GM23338 (cell line): Measurements from ENCODE around the gene AP4B1. TPM values are rescaled to one million over a fixed set of nuclear protein-coding genes. Genes with fewer than 3 reads are reported as not detected.

ENCODE experiments used
- ATAC-seq: fragments of 200-7000 bp; cut with Tn5 transposase; 3 replicates; pipeline ENCODE4 v1.9.1; 2020
- DNase-seq: peaks from one replicate; pipeline ENCODE4 v3.0.0-alpha.2; 2015; ENCODE audit warnings: low spot score
- H2AFZ ChIP-seq: fragments of 200-600 bp; sonication (generic); 2 replicates; pipeline ENCODE4 v1.8.0; 2016; ENCODE audit warnings: antibody characterized with exemption, mild to moderate bottlenecking, moderate library complexity
- H3F3A ChIP-seq: fragments of 200-600 bp; sonication (generic); replicated peaks from 2 replicates; pipeline ENCODE4 v1.8.0; 2017; ENCODE audit warnings: antibody characterized with exemption, mixed run types, low read depth
- H3K27ac ChIP-seq: fragments of 200-600 bp; sonication (generic); 2 replicates; pipeline ENCODE4 v1.6.1; 2016; ENCODE audit warnings: low read depth
- H3K27me3 ChIP-seq: fragments of 200-600 bp; sonication (generic); 2 replicates; pipeline ENCODE4 v1.8.0; 2016; ENCODE audit warnings: mild to moderate bottlenecking, mixed run types, moderate library complexity; ENCODE audit not compliant: insufficient read depth
- H3K36me3 ChIP-seq: fragments of 200-600 bp; sonication (generic); 2 replicates; pipeline ENCODE4 v1.8.0; 2016; ENCODE audit warnings: mild to moderate bottlenecking; ENCODE audit not compliant: insufficient read depth
- H3K4me1 ChIP-seq: fragments of 200-600 bp; sonication (generic); 2 replicates; pipeline ENCODE4 v1.8.0; 2016; ENCODE audit warnings: mild to moderate bottlenecking, moderate library complexity; ENCODE audit not compliant: insufficient read depth
- H3K4me2 ChIP-seq: fragments of 200-600 bp; sonication (generic); 2 replicates; pipeline ENCODE4 v1.7.1; 2017; ENCODE audit warnings: mixed run types
- H3K4me3 ChIP-seq: fragments of 200-600 bp; sonication (generic); 2 replicates; pipeline ENCODE4 v1.6.1; 2016; ENCODE audit warnings: mixed run types
- H3K79me2 ChIP-seq: fragments of 200-600 bp; sonication (generic); replicated peaks from 2 replicates; pipeline ENCODE4 v1.8.0; 2017; ENCODE audit warnings: mild to moderate bottlenecking; ENCODE audit not compliant: insufficient read depth
- H3K9me2 ChIP-seq: fragments of 200-600 bp; sonication (generic); 2 replicates; pipeline ENCODE4 v1.8.0; 2017; ENCODE audit not compliant: insufficient read depth
- H4K20me1 ChIP-seq: fragments of 200-600 bp; sonication (generic); replicated peaks from 2 replicates; pipeline ENCODE4 v1.8.0; 2017; ENCODE audit warnings: mild to moderate bottlenecking; ENCODE audit not compliant: insufficient read depth
- H3K27ac Mint-ChIP-seq: 2 replicates; pipeline ENCODE4 v1.8.0; 2020; ENCODE audit warnings: inconsistent platforms, mild to moderate bottlenecking, moderate library complexity, mixed read lengths
- H3K27me3 Mint-ChIP-seq: 3 replicates; pipeline ENCODE4 v1.8.0; 2022; ENCODE audit warnings: low read depth, mild to moderate bottlenecking, moderate library complexity, mixed read lengths, inconsistent platforms; ENCODE audit not compliant: insufficient read depth, poor library complexity
- H3K36me3 Mint-ChIP-seq: 3 replicates; pipeline ENCODE4 v1.8.0; 2021; ENCODE audit warnings: low read depth, mild to moderate bottlenecking, inconsistent platforms, moderate library complexity, mixed read lengths
- H3K4me1 Mint-ChIP-seq: 3 replicates; pipeline ENCODE4 v1.8.0; 2020; ENCODE audit warnings: mild to moderate bottlenecking, inconsistent platforms, mixed read lengths
- H3K4me3 Mint-ChIP-seq: 3 replicates; pipeline ENCODE4 v1.8.0; 2021; ENCODE audit warnings: moderate library complexity, mild to moderate bottlenecking, inconsistent platforms, mixed read lengths
- H3K9me3 Mint-ChIP-seq: 3 replicates; pipeline ENCODE4 v1.8.0; 2020; ENCODE audit warnings: moderate library complexity, mild to moderate bottlenecking, inconsistent platforms, mixed read lengths
- CREB1 ChIP-seq: fragments of 250-450 bp; sonication (Bioruptor Pico); IDR thresholded peaks from 2 replicates; pipeline ENCODE4 v1.5.0; 2020; ENCODE audit warnings: low read depth, mild to moderate bottlenecking, moderate library complexity
- EZH2 ChIP-seq: fragments of 200-600 bp; sonication (generic); IDR thresholded peaks from one replicate; pipeline ENCODE4 v1.8.0; 2017; ENCODE audit warnings: antibody characterized with exemption, mild to moderate bottlenecking, low read depth; ENCODE audit not compliant: unreplicated experiment
- EZH2phosphoT487 ChIP-seq: fragments of 200-600 bp; sonication (generic); IDR thresholded peaks from one replicate; pipeline ENCODE4 v1.8.1; 2018; ENCODE audit warnings: antibody characterized with exemption; ENCODE audit not compliant: unreplicated experiment
- NANOG ChIP-seq: IDR thresholded peaks from 2 replicates; pipeline ENCODE4 v1.6.1; 2016; ENCODE audit warnings: antibody characterized with exemption, borderline replicate concordance
- POLR2AphosphoS5 ChIP-seq: IDR thresholded peaks from 2 replicates; pipeline ENCODE4 v1.6.1; 2016; ENCODE audit warnings: antibody characterized with exemption, low read depth
- STAT1 ChIP-seq: IDR thresholded peaks from one replicate; pipeline ENCODE4 v1.6.1; 2016; ENCODE audit warnings: antibody characterized with exemption; ENCODE audit not compliant: unreplicated experiment
- ZNF114 ChIP-seq: fragments of 250-450 bp; sonication (Bioruptor Pico); IDR thresholded peaks from 2 replicates; pipeline ENCODE4 v1.5.0; 2020; ENCODE audit warnings: mild to moderate bottlenecking, moderate library complexity
- ZNF331 ChIP-seq: fragments of 250-450 bp; sonication (Bioruptor Pico); IDR thresholded peaks from 2 replicates; pipeline ENCODE4 v1.5.0; 2020; ENCODE audit warnings: low read depth, mild to moderate bottlenecking, moderate library complexity
- polyA plus RNA-seq: library from polyadenylated mRNA; unstranded; fragments of >200 nt; fragmentation: Nextera tagmentation; extraction: Ambion mirVana; gene quantifications from 2 replicates; pipeline ENCODE4 v1.2.1, GENCODE V29; 2016
- total RNA-seq: library from RNA; depleted of rRNA; stranded (reverse); fragments of >200 nt; shearing (Covaris generic); gene quantifications from 2 replicates; pipeline ENCODE4 v1.2.3, GENCODE V29; 2014
- TF ChIP-seq, protein P1 (sequence below): IDR thresholded peaks from 2 replicates; pipeline ENCODE4 v1.6.1; 2016; ENCODE audit warnings: antibody characterized with exemption
- TF ChIP-seq, protein P2 (sequence below), 2 experiments: fragments of 200-600 bp in 1 of 2; sonication (generic) in 1 of 2; conservative IDR thresholded peaks; 2 replicates each; pipeline versions ENCODE4 v1.5.1 to v1.6.1; 2016 to 2017; ENCODE audit warnings: antibody characterized with exemption in 2 of 2, low read depth in 2 of 2, mild to moderate bottlenecking in 2 of 2, moderate library complexity in 1 of 2
- TF ChIP-seq, protein P3 (sequence below): fragments of 250-450 bp; sonication (Bioruptor Pico); IDR thresholded peaks from 2 replicates; pipeline ENCODE4 v1.5.0; 2020; ENCODE audit warnings: mild to moderate bottlenecking, moderate library complexity
- TF ChIP-seq, protein P4 (sequence below): IDR thresholded peaks from one replicate; pipeline ENCODE4 v1.6.1; 2018; ENCODE audit warnings: antibody characterized with exemption; ENCODE audit not compliant: unreplicated experiment

AP4B1 gene
- total and polyA plus RNA-seq, 2 experiments from 2014 or later, result 7.5 to 13.4 TPM

DNA sequence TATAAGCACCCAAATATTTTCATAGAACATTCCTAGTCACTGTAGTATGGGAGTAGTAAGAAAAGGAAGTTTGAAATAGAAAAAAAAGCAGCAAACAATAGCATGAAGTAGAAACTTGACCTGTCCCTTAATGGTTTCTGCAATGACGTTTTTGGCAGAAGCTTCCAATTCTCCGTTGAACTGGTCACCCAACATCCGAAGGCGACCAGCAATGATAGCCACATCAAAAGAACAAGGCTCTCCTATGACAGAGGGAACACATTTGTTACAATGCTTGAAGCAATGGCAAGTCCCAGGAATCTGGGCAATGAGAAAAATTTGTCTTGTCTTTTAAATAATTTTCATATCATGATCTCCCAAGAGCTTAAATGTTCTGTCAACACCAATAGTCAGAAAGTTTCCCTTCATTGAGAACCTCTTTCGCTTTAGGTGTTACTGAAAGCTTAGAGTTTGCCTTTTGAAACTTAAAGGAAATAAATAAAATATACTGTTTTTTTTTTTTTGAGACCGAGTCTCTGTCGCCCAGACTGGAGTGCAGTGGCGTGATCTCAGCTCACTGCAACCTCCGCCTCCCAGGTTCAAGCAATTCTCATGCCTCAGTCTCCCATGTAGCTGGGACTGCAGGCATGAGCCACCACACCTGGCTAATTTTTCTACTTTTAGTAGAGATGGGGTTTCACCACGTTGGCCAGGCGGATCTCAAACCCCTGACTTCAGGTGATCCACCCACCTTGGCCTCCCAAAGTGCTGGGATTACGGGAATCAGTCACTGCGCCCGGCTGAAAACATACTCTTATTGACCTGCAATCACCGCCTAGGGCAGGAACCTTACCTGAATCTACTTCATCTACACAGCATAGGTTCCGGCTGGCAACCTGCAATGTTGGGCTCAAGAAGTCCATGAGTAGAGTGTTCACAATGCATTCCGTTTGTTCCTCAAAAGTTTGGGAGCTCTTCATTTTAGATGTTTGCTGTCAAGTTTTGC is 17.9 kb downstream of the AP4B1 start:
- H3K79me2 ChIP-seq, result no peaks in the 10 kb centered on the region
- H3K36me3 ChIP-seq, result no peaks in the 10 kb centered on the region
- H3K4me3 ChIP-seq, result no peak overlapping the region
- H2AFZ ChIP-seq, result 0 out of 2 replicates have a peak overlapping the region, but pooled peaks have one; percentile 11
- H3K27ac Mint-ChIP-seq, result no peak overlapping the region
- H3K4me3 Mint-ChIP-seq, result no peak overlapping the region
- no peak overlapping the region for H3K27ac ChIP-seq
- ATAC-seq (no peak), DNase-seq (no peak)
- no peaks in the 10 kb centered on the region for H3K27me3 ChIP-seq
- H3K36me3 Mint-ChIP-seq, result no peaks in the 10 kb centered on the region
- H4K20me1 ChIP-seq, result no peaks in the 10 kb centered on the region
- no peak overlapping the region for H3K4me2 ChIP-seq
- H3K27me3 Mint-ChIP-seq, result no peaks in the 10 kb centered on the region
- no peaks in the 10 kb centered on the region for H3K9me3 Mint-ChIP-seq
- no peaks in the 10 kb centered on the region for H3K4me1 ChIP-seq
- no peaks in the 10 kb centered on the region for H3K9me2 ChIP-seq
- H3F3A ChIP-seq, result no peaks in the 10 kb centered on the region
- H3K4me1 Mint-ChIP-seq, result no peaks in the 10 kb centered on the region
- TF ChIP-seq, protein P1, sequence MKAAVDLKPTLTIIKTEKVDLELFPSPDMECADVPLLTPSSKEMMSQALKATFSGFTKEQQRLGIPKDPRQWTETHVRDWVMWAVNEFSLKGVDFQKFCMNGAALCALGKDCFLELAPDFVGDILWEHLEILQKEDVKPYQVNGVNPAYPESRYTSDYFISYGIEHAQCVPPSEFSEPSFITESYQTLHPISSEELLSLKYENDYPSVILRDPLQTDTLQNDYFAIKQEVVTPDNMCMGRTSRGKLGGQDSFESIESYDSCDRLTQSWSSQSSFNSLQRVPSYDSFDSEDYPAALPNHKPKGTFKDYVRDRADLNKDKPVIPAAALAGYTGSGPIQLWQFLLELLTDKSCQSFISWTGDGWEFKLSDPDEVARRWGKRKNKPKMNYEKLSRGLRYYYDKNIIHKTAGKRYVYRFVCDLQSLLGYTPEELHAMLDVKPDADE, result no peak
- TF ChIP-seq, protein P2, sequence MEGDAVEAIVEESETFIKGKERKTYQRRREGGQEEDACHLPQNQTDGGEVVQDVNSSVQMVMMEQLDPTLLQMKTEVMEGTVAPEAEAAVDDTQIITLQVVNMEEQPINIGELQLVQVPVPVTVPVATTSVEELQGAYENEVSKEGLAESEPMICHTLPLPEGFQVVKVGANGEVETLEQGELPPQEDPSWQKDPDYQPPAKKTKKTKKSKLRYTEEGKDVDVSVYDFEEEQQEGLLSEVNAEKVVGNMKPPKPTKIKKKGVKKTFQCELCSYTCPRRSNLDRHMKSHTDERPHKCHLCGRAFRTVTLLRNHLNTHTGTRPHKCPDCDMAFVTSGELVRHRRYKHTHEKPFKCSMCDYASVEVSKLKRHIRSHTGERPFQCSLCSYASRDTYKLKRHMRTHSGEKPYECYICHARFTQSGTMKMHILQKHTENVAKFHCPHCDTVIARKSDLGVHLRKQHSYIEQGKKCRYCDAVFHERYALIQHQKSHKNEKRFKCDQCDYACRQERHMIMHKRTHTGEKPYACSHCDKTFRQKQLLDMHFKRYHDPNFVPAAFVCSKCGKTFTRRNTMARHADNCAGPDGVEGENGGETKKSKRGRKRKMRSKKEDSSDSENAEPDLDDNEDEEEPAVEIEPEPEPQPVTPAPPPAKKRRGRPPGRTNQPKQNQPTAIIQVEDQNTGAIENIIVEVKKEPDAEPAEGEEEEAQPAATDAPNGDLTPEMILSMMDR (conservative IDR thresholded peaks at IDR 0.05; ENCODE audit: low read depth in 2 of 2), result no peak
- TF ChIP-seq, protein P3, sequence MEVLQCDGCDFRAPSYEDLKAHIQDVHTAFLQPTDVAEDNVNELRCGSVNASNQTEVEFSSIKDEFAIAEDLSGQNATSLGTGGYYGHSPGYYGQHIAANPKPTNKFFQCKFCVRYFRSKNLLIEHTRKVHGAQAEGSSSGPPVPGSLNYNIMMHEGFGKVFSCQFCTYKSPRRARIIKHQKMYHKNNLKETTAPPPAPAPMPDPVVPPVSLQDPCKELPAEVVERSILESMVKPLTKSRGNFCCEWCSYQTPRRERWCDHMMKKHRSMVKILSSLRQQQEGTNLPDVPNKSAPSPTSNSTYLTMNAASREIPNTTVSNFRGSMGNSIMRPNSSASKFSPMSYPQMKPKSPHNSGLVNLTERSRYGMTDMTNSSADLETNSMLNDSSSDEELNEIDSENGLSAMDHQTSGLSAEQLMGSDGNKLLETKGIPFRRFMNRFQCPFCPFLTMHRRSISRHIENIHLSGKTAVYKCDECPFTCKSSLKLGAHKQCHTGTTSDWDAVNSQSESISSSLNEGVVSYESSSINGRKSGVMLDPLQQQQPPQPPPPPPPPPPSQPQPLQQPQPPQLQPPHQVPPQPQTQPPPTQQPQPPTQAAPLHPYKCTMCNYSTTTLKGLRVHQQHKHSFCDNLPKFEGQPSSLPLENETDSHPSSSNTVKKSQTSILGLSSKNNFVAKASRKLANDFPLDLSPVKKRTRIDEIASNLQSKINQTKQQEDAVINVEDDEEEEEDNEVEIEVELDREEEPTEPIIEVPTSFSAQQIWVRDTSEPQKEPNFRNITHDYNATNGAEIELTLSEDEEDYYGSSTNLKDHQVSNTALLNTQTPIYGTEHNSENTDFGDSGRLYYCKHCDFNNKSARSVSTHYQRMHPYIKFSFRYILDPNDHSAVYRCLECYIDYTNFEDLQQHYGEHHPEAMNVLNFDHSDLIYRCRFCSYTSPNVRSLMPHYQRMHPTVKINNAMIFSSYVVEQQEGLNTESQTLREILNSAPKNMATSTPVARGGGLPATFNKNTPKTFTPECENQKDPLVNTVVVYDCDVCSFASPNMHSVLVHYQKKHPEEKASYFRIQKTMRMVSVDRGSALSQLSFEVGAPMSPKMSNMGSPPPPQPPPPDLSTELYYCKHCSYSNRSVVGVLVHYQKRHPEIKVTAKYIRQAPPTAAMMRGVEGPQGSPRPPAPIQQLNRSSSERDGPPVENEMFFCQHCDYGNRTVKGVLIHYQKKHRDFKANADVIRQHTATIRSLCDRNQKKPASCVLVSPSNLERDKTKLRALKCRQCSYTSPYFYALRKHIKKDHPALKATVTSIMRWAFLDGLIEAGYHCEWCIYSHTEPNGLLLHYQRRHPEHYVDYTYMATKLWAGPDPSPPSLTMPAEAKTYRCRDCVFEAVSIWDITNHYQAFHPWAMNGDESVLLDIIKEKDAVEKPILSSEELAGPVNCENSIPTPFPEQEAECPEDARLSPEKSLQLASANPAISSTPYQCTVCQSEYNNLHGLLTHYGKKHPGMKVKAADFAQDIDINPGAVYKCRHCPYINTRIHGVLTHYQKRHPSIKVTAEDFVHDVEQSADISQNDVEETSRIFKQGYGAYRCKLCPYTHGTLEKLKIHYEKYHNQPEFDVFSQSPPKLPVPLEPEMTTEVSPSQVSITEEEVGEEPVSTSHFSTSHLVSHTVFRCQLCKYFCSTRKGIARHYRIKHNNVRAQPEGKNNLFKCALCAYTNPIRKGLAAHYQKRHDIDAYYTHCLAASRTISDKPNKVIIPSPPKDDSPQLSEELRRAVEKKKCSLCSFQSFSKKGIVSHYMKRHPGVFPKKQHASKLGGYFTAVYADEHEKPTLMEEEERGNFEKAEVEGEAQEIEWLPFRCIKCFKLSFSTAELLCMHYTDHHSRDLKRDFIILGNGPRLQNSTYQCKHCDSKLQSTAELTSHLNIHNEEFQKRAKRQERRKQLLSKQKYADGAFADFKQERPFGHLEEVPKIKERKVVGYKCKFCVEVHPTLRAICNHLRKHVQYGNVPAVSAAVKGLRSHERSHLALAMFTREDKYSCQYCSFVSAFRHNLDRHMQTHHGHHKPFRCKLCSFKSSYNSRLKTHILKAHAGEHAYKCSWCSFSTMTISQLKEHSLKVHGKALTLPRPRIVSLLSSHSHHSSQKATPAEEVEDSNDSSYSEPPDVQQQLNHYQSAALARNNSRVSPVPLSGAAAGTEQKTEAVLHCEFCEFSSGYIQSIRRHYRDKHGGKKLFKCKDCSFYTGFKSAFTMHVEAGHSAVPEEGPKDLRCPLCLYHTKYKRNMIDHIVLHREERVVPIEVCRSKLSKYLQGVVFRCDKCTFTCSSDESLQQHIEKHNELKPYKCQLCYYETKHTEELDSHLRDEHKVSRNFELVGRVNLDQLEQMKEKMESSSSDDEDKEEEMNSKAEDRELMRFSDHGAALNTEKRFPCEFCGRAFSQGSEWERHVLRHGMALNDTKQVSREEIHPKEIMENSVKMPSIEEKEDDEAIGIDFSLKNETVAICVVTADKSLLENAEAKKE (CRISPR knock-in tag), result no peak
- TF ChIP-seq NANOG, result no peak
- no peak for TF ChIP-seq POLR2AphosphoS5
- no peak for TF ChIP-seq ZNF114 (CRISPR knock-in tag)
- no peak for TF ChIP-seq CREB1 (CRISPR knock-in tag)
- TF ChIP-seq EZH2phosphoT487, result no peak
- no peak for TF ChIP-seq STAT1
- no peak for TF ChIP-seq EZH2
- no peak for TF ChIP-seq ZNF331
- TF ChIP-seq, protein P4, sequence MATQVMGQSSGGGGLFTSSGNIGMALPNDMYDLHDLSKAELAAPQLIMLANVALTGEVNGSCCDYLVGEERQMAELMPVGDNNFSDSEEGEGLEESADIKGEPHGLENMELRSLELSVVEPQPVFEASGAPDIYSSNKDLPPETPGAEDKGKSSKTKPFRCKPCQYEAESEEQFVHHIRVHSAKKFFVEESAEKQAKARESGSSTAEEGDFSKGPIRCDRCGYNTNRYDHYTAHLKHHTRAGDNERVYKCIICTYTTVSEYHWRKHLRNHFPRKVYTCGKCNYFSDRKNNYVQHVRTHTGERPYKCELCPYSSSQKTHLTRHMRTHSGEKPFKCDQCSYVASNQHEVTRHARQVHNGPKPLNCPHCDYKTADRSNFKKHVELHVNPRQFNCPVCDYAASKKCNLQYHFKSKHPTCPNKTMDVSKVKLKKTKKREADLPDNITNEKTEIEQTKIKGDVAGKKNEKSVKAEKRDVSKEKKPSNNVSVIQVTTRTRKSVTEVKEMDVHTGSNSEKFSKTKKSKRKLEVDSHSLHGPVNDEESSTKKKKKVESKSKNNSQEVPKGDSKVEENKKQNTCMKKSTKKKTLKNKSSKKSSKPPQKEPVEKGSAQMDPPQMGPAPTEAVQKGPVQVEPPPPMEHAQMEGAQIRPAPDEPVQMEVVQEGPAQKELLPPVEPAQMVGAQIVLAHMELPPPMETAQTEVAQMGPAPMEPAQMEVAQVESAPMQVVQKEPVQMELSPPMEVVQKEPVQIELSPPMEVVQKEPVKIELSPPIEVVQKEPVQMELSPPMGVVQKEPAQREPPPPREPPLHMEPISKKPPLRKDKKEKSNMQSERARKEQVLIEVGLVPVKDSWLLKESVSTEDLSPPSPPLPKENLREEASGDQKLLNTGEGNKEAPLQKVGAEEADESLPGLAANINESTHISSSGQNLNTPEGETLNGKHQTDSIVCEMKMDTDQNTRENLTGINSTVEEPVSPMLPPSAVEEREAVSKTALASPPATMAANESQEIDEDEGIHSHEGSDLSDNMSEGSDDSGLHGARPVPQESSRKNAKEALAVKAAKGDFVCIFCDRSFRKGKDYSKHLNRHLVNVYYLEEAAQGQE, result no peak
